B cell (primary cell): ENCODE results near the gene GRK3. TPM values are rescaled to one million over a fixed set of nuclear protein-coding genes. Genes with fewer than 3 reads are reported as not detected.
"Not testable (repeated sequence)": the region's sequence is repeated elsewhere in the genome, so short reads cannot be mapped to it uniquely, and the experiment has no call there.

Experiments used
- ATAC-seq: fragments of 200-7000 bp; cut with Tn5 transposase; one replicate; pipeline ENCODE4 v1.10.0; 2021; ENCODE audit warnings: low read depth, mild to moderate bottlenecking, moderate number of reproducible peaks, moderate library complexity
- CTCF ChIA-PET: fragments of 350-600 bp; sonication (Branson Sonifier 250); formaldehyde crosslinking; loops from one replicate; lab custom pipeline; 2021; ENCODE audit warnings: antibody characterized with exemption, inconsistent platforms; lab: Charles Lee
- POLR2A ChIA-PET: fragments of 350-600 bp; sonication (Branson Sonifier 250); formaldehyde crosslinking; loops from one replicate; lab custom pipeline; 2021; ENCODE audit warnings: antibody characterized with exemption; lab: Charles Lee
- DNase-seq: peaks from one replicate; pipeline ENCODE4 v3.0.0; 2013
- H2AFZ ChIP-seq: 2 replicates; pipeline ENCODE4 v1.6.1; 2012; ENCODE audit warnings: mild to moderate bottlenecking, low read depth, low read length; ENCODE audit not compliant: insufficient read depth, poor library complexity, severe bottlenecking
- H3K27ac ChIP-seq, 2 donors: 1 replicate in 1 of 2; 2 replicates in 1 of 2; pipeline ENCODE4 v1.5.1; 2012 to 2013; ENCODE audit warnings: low read length in 2 of 2, mild to moderate bottlenecking in 2 of 2, moderate library complexity in 1 of 2
- H3K27me3 ChIP-seq, 4 experiments: fragments of 200-600 bp in 1 of 4; sonication (generic) in 1 of 4; replicated peaks in 1 of 4; 1 replicate in 2 of 4; 2 replicates in 2 of 4; pipeline versions ENCODE4 v1.6.1 to v1.7.0; 2013 to 2016; ENCODE audit warnings: low read length in 3 of 4, mild to moderate bottlenecking in 2 of 4, mixed read lengths in 1 of 4, moderate library complexity in 1 of 4; ENCODE audit not compliant: insufficient read depth in 4 of 4, control insufficient read depth in 3 of 4; ENCODE audit errors: control extremely low read depth in 1 of 4
- H3K36me3 ChIP-seq, 2 experiments: replicated peaks in 1 of 2; 1 replicate in 1 of 2; 2 replicates in 1 of 2; pipeline versions ENCODE4 v1.6.1 to v1.7.1; 2013; ENCODE audit warnings: low read length in 1 of 2; ENCODE audit not compliant: insufficient read depth in 2 of 2, control insufficient read depth in 1 of 2; ENCODE audit errors: control extremely low read depth in 1 of 2, extremely low read depth in 1 of 2
- H3K4me1 ChIP-seq, 2 donors: fragments of 200-600 bp in 1 of 2; sonication (generic) in 1 of 2; 1 replicate in 1 of 2; 2 replicates in 1 of 2; pipeline versions ENCODE4 v1.5.1 to v1.6.1; 2013 to 2017; ENCODE audit warnings: low read length in 2 of 2; ENCODE audit not compliant: control insufficient read depth in 2 of 2, insufficient read depth in 2 of 2
- H3K4me2 ChIP-seq: replicated peaks from 2 replicates; pipeline ENCODE3; 2012; ENCODE audit warnings: mild to moderate bottlenecking, low read depth, low read length; ENCODE audit not compliant: poor library complexity, severe bottlenecking
- H3K4me3 ChIP-seq, 5 experiments: fragments of 200-600 bp in 1 of 5; sonication (generic) in 1 of 5; 1 replicate in 3 of 5; 2 replicates in 2 of 5; pipeline versions ENCODE4 v1.5.1 to v1.7.0; 2011 to 2016; ENCODE audit warnings: low read length in 4 of 5, mild to moderate bottlenecking in 4 of 5, low read depth in 2 of 5, control low read depth in 1 of 5, moderate library complexity in 1 of 5; ENCODE audit not compliant: insufficient read depth in 1 of 5; ENCODE audit errors: control extremely low read depth in 1 of 5, extremely low read depth in 1 of 5
- H3K79me2 ChIP-seq: fragments of 200-600 bp; sonication (generic); one replicate; pipeline ENCODE4 v1.6.0; 2016; ENCODE audit warnings: low read length; ENCODE audit not compliant: control insufficient read depth, insufficient read depth
- H3K9ac ChIP-seq: fragments of 200-600 bp; sonication (generic); 2 replicates; pipeline ENCODE4 v1.6.1; 2017; ENCODE audit warnings: mild to moderate bottlenecking, low read length, moderate library complexity
- H3K9me3 ChIP-seq, 3 donors: one replicate each; pipeline versions ENCODE4 v1.6.1 to v1.7.1; 2013; ENCODE audit warnings: low read length in 2 of 3; ENCODE audit not compliant: control insufficient read depth in 2 of 3, insufficient read depth in 1 of 3; ENCODE audit errors: control extremely low read depth in 1 of 3
- H4K20me1 ChIP-seq: 2 replicates; pipeline ENCODE4 v1.6.0; 2012; ENCODE audit warnings: mild to moderate bottlenecking, low read length; ENCODE audit not compliant: insufficient read depth, control insufficient read depth, poor library complexity, severe bottlenecking
- H3K27ac Mint-ChIP-seq: one replicate; pipeline ENCODE4 v1.8.0; 2021; ENCODE audit warnings: mixed read lengths
- H3K27me3 Mint-ChIP-seq: one replicate; pipeline ENCODE4 v1.8.0; 2021; ENCODE audit warnings: mixed read lengths
- H3K4me1 Mint-ChIP-seq: one replicate; pipeline ENCODE4 v1.8.0; 2021; ENCODE audit warnings: mixed read lengths
- H3K4me3 Mint-ChIP-seq: one replicate; pipeline ENCODE4 v1.8.0; 2021; ENCODE audit warnings: mixed read lengths
- H3K9me3 Mint-ChIP-seq: one replicate; pipeline ENCODE4 v1.8.0; 2022; ENCODE audit warnings: mixed read lengths; ENCODE audit not compliant: insufficient read depth
- CTCF ChIP-seq: fragments of 200-600 bp; IDR thresholded peaks from one replicate; pipeline ENCODE4 v1.8.0; 2022; ENCODE audit warnings: antibody characterized with exemption, mild to moderate bottlenecking
- EZH2 ChIP-seq: IDR thresholded peaks from 2 replicates; pipeline ENCODE4 v1.6.1; 2012; ENCODE audit warnings: borderline replicate concordance, low read depth, mild to moderate bottlenecking, moderate library complexity, low read length; ENCODE audit not compliant: insufficient read depth, poor library complexity, severe bottlenecking
- WGBS: methylation state at CpG from one replicate; pipeline ENCODE4 v1.1.5; 2013; ENCODE audit warnings: missing lambda C conversion rate; ENCODE audit not compliant: insufficient coverage; 5-methylcytosine and 5-hydroxymethylcytosine counted together
- intact Hi-C: fragments of 100-400 bp; cut with micrococcal nuclease; formaldehyde crosslinking; loops from one replicate; pipeline ENCODE4 v1.10.0; 2022
- polyA plus RNA-seq: library from polyadenylated mRNA; depleted of rRNA; stranded (reverse); fragments of >200 nt; gene quantifications from 2 replicates; pipeline ENCODE4 v1.2.3, GENCODE V29; 2012
- total RNA-seq, 2 donors: library from RNA; stranded (reverse); fragments of 120-200 nt in 1 of 2; gene quantifications; 1 replicate in 1 of 2; 2 replicates in 1 of 2; pipeline versions ENCODE4 v1.2.3 to v1.2.4, GENCODE V29; 2013 to 2022

GRK3 gene
- total and polyA plus RNA-seq, 2 donors (not counting 1 experiment from before 2014, with no cell fraction given), result 17.6 to 61.0 TPM

DNA sequence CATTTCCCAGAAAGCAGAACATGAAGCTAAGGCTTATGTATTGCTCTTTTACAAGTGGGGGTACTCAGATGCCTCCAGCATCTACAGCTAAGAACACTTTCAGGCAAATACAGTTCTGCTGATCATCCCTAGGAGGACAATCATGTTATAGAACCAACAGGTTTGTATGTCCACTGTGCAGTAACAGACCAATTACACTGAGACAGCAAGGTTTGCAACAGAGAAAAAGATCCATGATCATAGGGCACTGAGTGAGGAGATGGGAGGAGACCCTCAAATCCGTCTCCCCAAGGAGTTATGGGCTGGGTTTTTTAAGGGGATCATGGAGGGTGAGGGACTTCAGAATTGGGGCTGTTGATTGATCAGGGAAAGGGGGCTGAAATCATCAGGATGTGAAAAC, 39.1 kb upstream of the GRK3 start:
- ATAC-seq, result no peak
- Mint-ChIP-seq H3K9me3 (peaks cover 12% of the 10 kb centered on the region), H3K27me3 (no peaks in the 10 kb centered on the region), H3K27ac (no peak overlapping the region), H3K4me3 (no peak overlapping the region), H3K4me1 (no peaks in the 10 kb centered on the region)
- H3K9me3 ChIP-seq, result peaks cover 0 to 6% (median 0%) of the 10 kb centered on the region in 3 donors
- POLR2A ChIA-PET, result no interaction called here
- WGBS, result 53% methylated on average over 1 of the region's 1 CpG
- intact Hi-C loops, result no loop called here
- no peaks in the 10 kb centered on the region for H3K36me3 ChIP-seq
- no peaks in the 10 kb centered on the region for H3K27me3 ChIP-seq
- no peaks in the 10 kb centered on the region for H3K4me1 ChIP-seq
- no peak overlapping the region for H2AFZ ChIP-seq
- DNase-seq, result no peak
- H3K27ac ChIP-seq, result no peak overlapping the region
- no peaks in the 10 kb centered on the region for H4K20me1 ChIP-seq
- no peak overlapping the region for H3K9ac ChIP-seq
- H3K79me2 ChIP-seq, result no peaks in the 10 kb centered on the region
- H3K4me2 ChIP-seq, result no peak overlapping the region
- CTCF ChIA-PET, result no interaction called here
- TF ChIP-seq EZH2, result no peak
- TF ChIP-seq CTCF, result no peak
- H3K4me3 ChIP-seq, result no peak overlapping the region

- H3K79me2 ChIP-seq, DNase-seq, H3K9me3 ChIP-seq, H3K4me3 Mint-ChIP-seq, H3K4me3 ChIP-seq, H3K9ac ChIP-seq, H3K36me3 ChIP-seq, CTCF ChIA-PET, H3K4me1 ChIP-seq, H3K27me3 ChIP-seq, H3K4me1 Mint-ChIP-seq, intact Hi-C loops, H3K27ac ChIP-seq, POLR2A ChIA-PET, ATAC-seq, H4K20me1 ChIP-seq, H2AFZ ChIP-seq, H3K4me2 ChIP-seq, H3K27me3 Mint-ChIP-seq, H3K27ac Mint-ChIP-seq: not testable (repeated sequence)
- WGBS, result no CpG with 5 or more reads among the region's 3 CpGs
- H3K9me3 Mint-ChIP-seq, result peaks cover 12% of the 10 kb centered on the region
These were observed 38.5 kb upstream of the GRK3 start for GRCh38 chr22:25525804-25526584.

GRCh38 chr22:25527016-25527415, 37.5 kb upstream of the GRK3 start:
- intact Hi-C loops, H3K4me3 Mint-ChIP-seq, H3K27me3 Mint-ChIP-seq: not testable (repeated sequence)

More at GRCh38 chr22:25527016-25527415, 37.5 kb upstream of the GRK3 start:
- H3K9me3 Mint-ChIP-seq, CTCF ChIA-PET, ATAC-seq, H3K4me1 ChIP-seq, H3K4me3 ChIP-seq, POLR2A ChIA-PET, H3K27ac Mint-ChIP-seq, H3K27me3 ChIP-seq, H3K27ac ChIP-seq, H3K4me1 Mint-ChIP-seq, H3K4me2 ChIP-seq, H3K36me3 ChIP-seq, H3K9ac ChIP-seq, H3K9me3 ChIP-seq, H3K79me2 ChIP-seq, H4K20me1 ChIP-seq, H2AFZ ChIP-seq, DNase-seq: not testable (repeated sequence)
- no CpG with 5 or more reads among the region's 1 CpG for WGBS
